ACC112 (cell line): Measurements from ENCODE around the gene KCNAB1.

Experiments used
- H2AFZ ChIP-seq: fragments of 200-600 bp; sonication (generic); one replicate; pipeline ENCODE4 v1.6.0; 2017; ENCODE audit warnings: antibody characterized with exemption, low read length; ENCODE audit not compliant: unreplicated experiment
- H3K27ac ChIP-seq: fragments of 200-600 bp; sonication (generic); 2 replicates; pipeline ENCODE4 v1.5.1; 2014; ENCODE audit warnings: low read depth, mild to moderate bottlenecking, antibody characterized with exemption, low read length, moderate library complexity
- H3K27me3 ChIP-seq: fragments of 200-600 bp; sonication (generic); 2 replicates; pipeline ENCODE4 v1.6.1; 2014; ENCODE audit warnings: mild to moderate bottlenecking, antibody characterized with exemption, low read length, moderate library complexity, mixed read lengths; ENCODE audit not compliant: insufficient read depth
- H3K36me3 ChIP-seq: fragments of 200-600 bp; sonication (generic); 2 replicates; pipeline ENCODE4 v1.6.1; 2016; ENCODE audit warnings: mild to moderate bottlenecking, antibody characterized with exemption, low read length, moderate library complexity, mixed read lengths; ENCODE audit not compliant: insufficient read depth
- H3K4me1 ChIP-seq: fragments of 200-600 bp; sonication (generic); one replicate; pipeline ENCODE4 v1.6.1; 2016; ENCODE audit warnings: low read length, mixed read lengths; ENCODE audit not compliant: insufficient read depth, unreplicated experiment, control insufficient read depth
- H3K4me3 ChIP-seq: fragments of 200-600 bp; sonication (generic); 2 replicates; pipeline ENCODE4 v1.5.1; 2014; ENCODE audit warnings: mild to moderate bottlenecking, low read depth, low read length
- H3K79me2 ChIP-seq: fragments of 200-600 bp; sonication (generic); one replicate; pipeline ENCODE4 v1.6.0; 2016; ENCODE audit warnings: low read length; ENCODE audit not compliant: control insufficient read depth, unreplicated experiment, insufficient read depth

The KCNAB1 gene

GRCh38 chr3:156548041-156548687 lies 427.8 kb downstream of the KCNAB1 start:
- Histone ChIP-seq H3K79me2 (peaks cover 98% of the 10 kb centered on the region), H2AFZ (no peak overlapping the region), H3K4me3 (peak overlapping the region; percentile 7; the same call in 1 of the 2 replicates), H3K36me3 (peaks cover 93% of the 10 kb centered on the region), H3K4me1 (peaks cover 95% of the 10 kb centered on the region), H3K27ac (peak overlapping the region; percentile 88), H3K27me3 (no peaks in the 10 kb centered on the region)

- H3K4me1 ChIP-seq, result peaks cover 88% of the 10 kb centered on the region
- peak overlapping the region; percentile 88 for H3K27ac ChIP-seq
- peaks cover 93% of the 10 kb centered on the region for H3K36me3 ChIP-seq
- H3K79me2 ChIP-seq, result peaks cover 99% of the 10 kb centered on the region
- H3K27me3 ChIP-seq, result no peaks in the 10 kb centered on the region
- no peak overlapping the region for H2AFZ ChIP-seq
- H3K4me3 ChIP-seq, result peak overlapping the region; percentile 92
These were observed 428.5 kb downstream of the KCNAB1 start for GRCh38 chr3:156548902-156549301.

DNA sequence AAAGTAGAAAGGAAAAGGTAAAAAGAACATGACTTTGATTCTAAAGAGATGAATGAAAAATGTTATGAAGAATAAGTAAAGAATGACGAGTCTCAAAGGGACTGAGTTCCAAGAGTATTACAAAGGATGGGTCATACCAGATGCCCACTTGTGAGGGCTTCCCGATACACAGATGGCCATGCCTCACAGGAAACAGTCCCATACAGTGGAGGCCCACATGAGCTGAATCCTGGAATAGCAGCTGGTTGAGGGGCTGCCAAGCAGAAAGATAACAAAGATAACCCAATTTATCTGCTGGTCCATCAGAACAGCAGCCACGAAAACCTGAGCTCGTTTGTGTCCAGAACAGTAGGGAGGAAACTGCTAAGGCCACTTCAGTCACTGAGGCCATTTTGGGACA lies 430.9 kb downstream of the KCNAB1 start:
- Histone ChIP-seq H3K4me1 (peaks cover 65% of the 10 kb centered on the region), H2AFZ (no peak overlapping the region), H3K27ac (peak overlapping the region; percentile 88), H3K27me3 (no peaks in the 10 kb centered on the region), H3K36me3 (peaks cover 71% of the 10 kb centered on the region), H3K79me2 (peaks cover 90% of the 10 kb centered on the region), H3K4me3 (peak overlapping the region; percentile 92)

GRCh38 chr3:156551746-156552145 lies 431.4 kb downstream of the KCNAB1 start:
- Histone ChIP-seq H2AFZ (no peak overlapping the region), H3K4me1 (peaks cover 60% of the 10 kb centered on the region), H3K27me3 (no peaks in the 10 kb centered on the region), H3K27ac (peak overlapping the region; percentile 88), H3K36me3 (peaks cover 66% of the 10 kb centered on the region), H3K4me3 (peak overlapping the region; percentile 92), H3K79me2 (peaks cover 85% of the 10 kb centered on the region)

GRCh38 chr3:156552973-156553372 lies 432.6 kb downstream of the KCNAB1 start:
- peak overlapping the region; percentile 88 for H3K27ac ChIP-seq
- peaks cover 54% of the 10 kb centered on the region for H3K36me3 ChIP-seq
- H3K4me3 ChIP-seq, result peak overlapping the region; percentile 92
- H3K4me1 ChIP-seq, result peaks cover 48% of the 10 kb centered on the region
- H2AFZ ChIP-seq, result no peak overlapping the region
- H3K79me2 ChIP-seq, result peaks cover 73% of the 10 kb centered on the region
- no peaks in the 10 kb centered on the region for H3K27me3 ChIP-seq

- H3K4me3 ChIP-seq, result peak overlapping the region; percentile 92
- H3K36me3 ChIP-seq, result peaks cover 45% of the 10 kb centered on the region
- H2AFZ ChIP-seq, result no peak overlapping the region
- H3K79me2 ChIP-seq, result peaks cover 64% of the 10 kb centered on the region
- no peaks in the 10 kb centered on the region for H3K27me3 ChIP-seq
- H3K27ac ChIP-seq, result peak overlapping the region; percentile 88
- H3K4me1 ChIP-seq, result peaks cover 40% of the 10 kb centered on the region
These were observed 433.5 kb downstream of the KCNAB1 start for GRCh38 chr3:156553705-156554356.

DNA sequence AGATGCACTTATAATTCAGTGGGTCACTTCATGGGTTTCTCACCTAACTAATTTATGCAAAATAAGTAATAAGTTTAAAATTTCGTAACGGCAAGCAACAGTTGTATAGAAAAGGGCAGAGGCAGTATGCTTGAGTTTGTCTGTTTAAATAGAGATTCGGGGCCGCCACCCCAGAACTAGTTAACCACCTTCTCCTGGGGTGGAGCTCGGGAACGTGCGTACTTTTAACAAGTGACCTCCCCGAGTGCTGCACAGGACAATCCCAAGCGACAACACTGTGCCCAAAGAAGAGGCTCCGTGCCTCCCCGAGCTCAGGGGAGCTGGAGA lies 434.1 kb downstream of the KCNAB1 start:
- H3K79me2 ChIP-seq, result peaks cover 58% of the 10 kb centered on the region
- peak overlapping the region; percentile 92 for H3K4me3 ChIP-seq
- peak overlapping the region; percentile 88 for H3K27ac ChIP-seq
- H3K4me1 ChIP-seq, result peaks cover 33% of the 10 kb centered on the region
- H3K36me3 ChIP-seq, result peaks cover 39% of the 10 kb centered on the region
- no peaks in the 10 kb centered on the region for H3K27me3 ChIP-seq
- H2AFZ ChIP-seq, result peak overlapping the region; percentile 78

GRCh38 chr3:156554842-156555687 lies 434.7 kb downstream of the KCNAB1 start, which contains the start of gene SSR3:
SSR3 (minus strand) TSS chr3:156555117; CDS start chr3:156555089, 28 bp downstream.
- H3K4me1 ChIP-seq, result peaks cover 27% of the 10 kb centered on the region
- peak within 1 kb of the TSS; percentile 88 for H3K27ac ChIP-seq
- H3K27me3 ChIP-seq, result no peaks in the 10 kb centered on the region
- peak within 1 kb of the TSS; percentile 92 for H3K4me3 ChIP-seq
- H3K79me2 ChIP-seq, result peaks cover 52% of the 10 kb centered on the region
- peaks cover 33% of the 10 kb centered on the region for H3K36me3 ChIP-seq
- peak within 1 kb of the TSS; percentile 84 for H2AFZ ChIP-seq

DNA sequence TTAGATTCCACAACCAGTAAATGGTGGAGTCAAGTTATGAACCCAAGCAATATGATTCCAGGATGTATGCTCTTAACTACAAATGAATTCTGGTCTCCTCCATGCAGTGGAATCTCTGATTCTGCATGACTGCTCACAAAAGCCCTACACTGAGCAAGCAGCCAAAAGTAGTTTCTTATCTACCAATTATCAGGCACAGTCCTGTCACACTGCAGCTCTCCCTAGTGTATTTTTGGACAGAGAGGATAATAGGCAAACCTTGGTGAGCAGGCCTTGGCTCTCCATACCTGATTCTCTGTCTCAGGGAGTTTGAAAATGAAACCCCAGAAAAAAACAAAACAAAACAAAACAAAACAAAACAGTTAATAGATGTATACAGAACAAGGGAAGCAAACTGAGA lies 438.0 kb downstream of the KCNAB1 start:
- Histone ChIP-seq H3K4me3 (no peak overlapping the region), H3K79me2 (peaks cover 19% of the 10 kb centered on the region), H3K36me3 (peaks cover 6% of the 10 kb centered on the region), H3K27ac (no peak overlapping the region), H3K4me1 (no peaks in the 10 kb centered on the region), H3K27me3 (no peaks in the 10 kb centered on the region), H2AFZ (peak overlapping the region; percentile 58)

DNA sequence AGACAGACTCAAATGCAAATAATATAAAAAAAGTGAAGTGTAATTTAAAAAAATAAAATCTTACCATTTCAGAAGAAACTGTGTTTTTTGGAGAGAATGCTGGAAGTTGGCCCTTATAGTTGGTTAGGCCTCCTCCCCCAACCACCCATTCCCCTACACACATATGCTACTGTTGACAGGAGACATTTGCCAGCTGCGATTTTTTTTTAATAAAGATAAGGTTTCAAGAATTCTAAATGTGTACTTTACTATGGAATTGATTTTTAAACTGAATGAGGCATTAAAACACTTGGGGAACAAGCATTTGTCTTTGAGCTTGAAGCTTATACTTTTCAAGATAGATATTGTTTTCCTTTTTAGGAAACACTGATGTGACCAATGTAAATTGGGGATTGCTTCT lies 438.9 kb downstream of the KCNAB1 start:
- Histone ChIP-seq H3K27ac (no peak overlapping the region), H3K4me3 (no peak overlapping the region), H3K36me3 (no peaks in the 10 kb centered on the region), H3K27me3 (no peaks in the 10 kb centered on the region), H3K4me1 (peaks cover 8% of the 10 kb centered on the region), H2AFZ (no peak overlapping the region), H3K79me2 (peaks cover 9% of the 10 kb centered on the region)
